CD14-positive monocyte (primary cell): Measurements from ENCODE around the gene VDAC2. TPM values are rescaled to one million over a fixed set of nuclear protein-coding genes. Genes with fewer than 3 reads are reported as not detected.

Experiments
- DNase-seq, 3 donors: peaks; one replicate each; pipeline ENCODE4 v3.0.0-alpha.2; 2011 to 2022
- H2AFZ ChIP-seq: 2 replicates; pipeline ENCODE4 v1.6.0; 2012; ENCODE audit warnings: mild to moderate bottlenecking, low read depth, low read length, inconsistent platforms; ENCODE audit not compliant: insufficient read depth, poor library complexity, severe bottlenecking
- H3K27ac ChIP-seq, 2 donors: 1 replicate in 1 of 2; 2 replicates in 1 of 2; pipeline ENCODE4 v1.5.1; 2012 to 2013; ENCODE audit warnings: low read length in 2 of 2, control low read depth in 1 of 2, inconsistent platforms in 1 of 2, low read depth in 1 of 2, mild to moderate bottlenecking in 1 of 2
- H3K27me3 ChIP-seq, 2 donors: one replicate each; pipeline versions ENCODE4 v1.6.0 to v1.6.1; 2011 to 2013; ENCODE audit warnings: low read length in 2 of 2; ENCODE audit not compliant: control insufficient read depth in 2 of 2, insufficient read depth in 2 of 2
- H3K36me3 ChIP-seq, 2 donors: replicated peaks in 1 of 2; 1 replicate in 1 of 2; 2 replicates in 1 of 2; pipeline versions ENCODE4 v1.5.1 to v1.6.1; 2012 to 2013; ENCODE audit warnings: low read length in 2 of 2, control low read depth in 1 of 2, inconsistent platforms in 1 of 2, mild to moderate bottlenecking in 1 of 2; ENCODE audit not compliant: insufficient read depth in 2 of 2, control insufficient read depth in 1 of 2
- H3K4me1 ChIP-seq, 2 donors: 1 replicate in 1 of 2; 2 replicates in 1 of 2; pipeline versions ENCODE4 v1.5.1 to v1.6.1; 2012 to 2013; ENCODE audit warnings: low read length in 2 of 2, control low read depth in 1 of 2, inconsistent platforms in 1 of 2, mild to moderate bottlenecking in 1 of 2, moderate library complexity in 1 of 2; ENCODE audit not compliant: insufficient read depth in 2 of 2, control insufficient read depth in 1 of 2
- H3K4me2 ChIP-seq: replicated peaks from 2 replicates; pipeline ENCODE3; 2012; ENCODE audit warnings: low read length, moderate library complexity, mild to moderate bottlenecking; ENCODE audit not compliant: poor library complexity, severe bottlenecking; ENCODE audit errors: extremely low read depth
- H3K4me3 ChIP-seq, 3 experiments: fragments of 200-600 bp in 1 of 3; sonication (generic) in 1 of 3; replicated peaks in 1 of 3; 1 replicate in 2 of 3; 2 replicates in 1 of 3; pipeline ENCODE4 v1.5.1; 2011 to 2013; ENCODE audit warnings: low read length in 3 of 3, mild to moderate bottlenecking in 3 of 3, control low read depth in 2 of 3, low read depth in 2 of 3, inconsistent platforms in 1 of 3, moderate library complexity in 1 of 3
- H3K79me2 ChIP-seq: 2 replicates; pipeline ENCODE4 v1.6.0; 2012; ENCODE audit warnings: mild to moderate bottlenecking, control low read depth, inconsistent platforms, low read length, moderate library complexity; ENCODE audit not compliant: insufficient read depth
- H3K9ac ChIP-seq: 2 replicates; pipeline ENCODE4 v1.6.0; 2017; ENCODE audit warnings: low read length, mild to moderate bottlenecking; ENCODE audit not compliant: insufficient read depth, poor library complexity, severe bottlenecking
- H3K9me3 ChIP-seq, 2 donors: replicated peaks in 1 of 2; 1 replicate in 1 of 2; 2 replicates in 1 of 2; pipeline versions ENCODE4 v1.5.1 to v1.6.1; 2012 to 2013; ENCODE audit warnings: low read length in 2 of 2, control low read depth in 1 of 2; ENCODE audit not compliant: control insufficient read depth in 1 of 2, insufficient read depth in 1 of 2
- H4K20me1 ChIP-seq: 2 replicates; pipeline ENCODE4 v1.6.0; 2012; ENCODE audit warnings: mild to moderate bottlenecking, low read length, control low read depth, moderate library complexity; ENCODE audit not compliant: insufficient read depth
- H3K27ac Mint-ChIP-seq, 7 donors: one replicate each; pipeline ENCODE4 v1.8.0; 2020; ENCODE audit warnings: mild to moderate bottlenecking in 7 of 7, mixed read lengths in 7 of 7, moderate library complexity in 6 of 7, inconsistent platforms in 2 of 7
- H3K27me3 Mint-ChIP-seq, 3 donors: one replicate each; pipeline ENCODE4 v1.8.0; 2021 to 2022; ENCODE audit warnings: low read depth in 3 of 3, mild to moderate bottlenecking in 3 of 3, mixed read lengths in 3 of 3, moderate library complexity in 3 of 3, inconsistent platforms in 1 of 3
- H3K36me3 Mint-ChIP-seq, 2 donors: one replicate each; pipeline ENCODE4 v1.8.0; 2020; ENCODE audit warnings: mixed read lengths in 2 of 2, inconsistent platforms in 1 of 2, mild to moderate bottlenecking in 1 of 2
- H3K4me1 Mint-ChIP-seq: one replicate; pipeline ENCODE4 v1.8.0; 2020; ENCODE audit warnings: mild to moderate bottlenecking, mixed read lengths
- H3K4me3 Mint-ChIP-seq, 2 donors: one replicate each; pipeline ENCODE4 v1.8.0; 2020; ENCODE audit warnings: mild to moderate bottlenecking in 2 of 2, mixed read lengths in 2 of 2, moderate library complexity in 1 of 2
- H3K9me3 Mint-ChIP-seq, 7 donors: one replicate each; pipeline ENCODE4 v1.8.0; 2020 to 2022; ENCODE audit warnings: mixed read lengths in 7 of 7, mild to moderate bottlenecking in 6 of 7, moderate library complexity in 6 of 7, inconsistent platforms in 2 of 7
- CTCF ChIP-seq: fragments of 200-600 bp; IDR thresholded peaks from one replicate; pipeline ENCODE4 v1.8.0; 2022; ENCODE audit warnings: antibody characterized with exemption, mild to moderate bottlenecking
- WGBS: methylation state at CpG from one replicate; pipeline ENCODE4 v1.1.5; 2013; ENCODE audit warnings: missing lambda C conversion rate; ENCODE audit not compliant: insufficient coverage; 5-methylcytosine and 5-hydroxymethylcytosine counted together
- intact Hi-C, 2 donors: fragments of 100-400 bp; cut with micrococcal nuclease; formaldehyde crosslinking; loops; one replicate each; pipeline versions ENCODE4 v1.15.0 to v1.15.1; 2023
- polyA plus RNA-seq, 3 donors: library from polyadenylated mRNA; depleted of rRNA in 1 of 3; unstranded in 2 of 3; stranded (reverse) in 1 of 3; fragments of 300-500 nt in 2 of 3; fragments of >200 nt in 1 of 3; fragmentation: Illumina TruSeq in 2 of 3; gene quantifications; 1 replicate in 2 of 3; 2 replicates in 1 of 3; pipeline ENCODE4 v1.2.3, GENCODE V29; 2012 to 2021

The VDAC2 gene
- polyA plus RNA-seq, 3 donors, result 71.2 to 154 (median 139) TPM

- peak overlapping the region in 2 of 3 experiments; percentile 8 to 87 for H3K4me3 ChIP-seq
- no peak for TF ChIP-seq CTCF
- WGBS, result 72% methylated on average over 6 of the region's 14 CpGs
- peaks cover 34 to 38% of the 10 kb centered on the region in 2 donors for H3K36me3 ChIP-seq
- Mint-ChIP-seq H3K27ac (peak overlapping the region; percentile 77 to 88 (median 84)), H3K36me3 (peaks cover 38 to 44% of the 10 kb centered on the region in 2 donors), H3K4me3 (peak overlapping the region; percentile 53 to 86), H3K27me3 (no peaks in the 10 kb centered on the region), H3K4me1 (peaks cover 16% of the 10 kb centered on the region), H3K9me3 (no peaks in the 10 kb centered on the region)
- DNase-seq, result no peak
- H3K4me1 ChIP-seq, result peaks cover 16 to 25% of the 10 kb centered on the region in 2 donors
- peak overlapping the region; percentile 98 for H3K4me2 ChIP-seq
- H3K79me2 ChIP-seq, result peaks cover 8% of the 10 kb centered on the region
- no peak overlapping the region for H3K9ac ChIP-seq
- H2AFZ ChIP-seq, result peak overlapping the region; percentile 94
- no peaks in the 10 kb centered on the region for H3K9me3 ChIP-seq
- H3K27ac ChIP-seq, result peak overlapping the region; percentile 58 to 65
- H4K20me1 ChIP-seq, result peaks cover 24% of the 10 kb centered on the region
- intact Hi-C loops, result loop anchor here (2.0 to 10.0 kb wide), 5 partner anchors 23 to 409 kb away; partner anchors contain the start of genes SAMD8 (in 2 of the 2), KAT6B (in 1 of the 2) and VDAC2 (in 1 of the 2)
- H3K27me3 ChIP-seq, result no peaks in the 10 kb centered on the region
Measured at GRCh38 chr10:75233444-75234016, 22.9 kb downstream of the VDAC2 start.

GRCh38 chr10:75234017-75234682 is 23.6 kb downstream of the VDAC2 start:
- peak overlapping the region; percentile 64 to 87 (median 73) for H3K4me3 ChIP-seq
- Mint-ChIP-seq H3K4me1 (peaks cover 16% of the 10 kb centered on the region), H3K27ac (peak overlapping the region; percentile 77 to 90 (median 87)), H3K27me3 (no peaks in the 10 kb centered on the region), H3K36me3 (peaks cover 32 to 38% of the 10 kb centered on the region in 2 donors), H3K9me3 (no peaks in the 10 kb centered on the region), H3K4me3 (peak overlapping the region; percentile 84 to 86)
- H3K79me2 ChIP-seq, result peaks cover 2% of the 10 kb centered on the region
- peak overlapping the region; percentile 98 for H3K4me2 ChIP-seq
- H4K20me1 ChIP-seq, result peaks cover 18% of the 10 kb centered on the region
- H3K27ac ChIP-seq, result peak overlapping the region; percentile 58 to 65
- no peaks in the 10 kb centered on the region for H3K9me3 ChIP-seq
- peak overlapping the region; percentile 69 for H3K9ac ChIP-seq
- H3K36me3 ChIP-seq, result peaks cover 28 to 31% of the 10 kb centered on the region in 2 donors
- 0% methylated on average over 8 of the region's 48 CpGs for WGBS
- peak overlapping the region; percentile 94 for H2AFZ ChIP-seq
- intact Hi-C loops, result loop anchor here (2.0 to 10.0 kb wide), 5 partner anchors 23 to 409 kb away; partner anchors contain the start of genes SAMD8 (in 2 of the 2), KAT6B (in 1 of the 2) and VDAC2 (in 1 of the 2)
- no peak for TF ChIP-seq CTCF
- peak; percentile 89 to 96 (median 94) for DNase-seq
- H3K4me1 ChIP-seq, result peaks cover 16 to 25% of the 10 kb centered on the region in 2 donors
- H3K27me3 ChIP-seq, result no peaks in the 10 kb centered on the region
